Transverse colon (tissue), 4 donors: ENCODE data around the gene GPX7.

Source experiments
- EP300 ChIP-seq: sonication (generic); formaldehyde crosslinking; IDR thresholded peaks from one replicate; pipeline ENCODE4 v1.6.1; 2017; ENCODE audit warnings: antibody characterized with exemption, low read depth
- POLR2A ChIP-seq: fragments of 450-650 bp; IDR thresholded peaks from one replicate; pipeline ENCODE4 v1.6.1; 2016; ENCODE audit warnings: antibody characterized with exemption, mild to moderate bottlenecking, moderate library complexity
- POLR2AphosphoS5 ChIP-seq, 3 donors: sonication (generic); formaldehyde crosslinking; IDR thresholded peaks; one replicate each; pipeline ENCODE4 v1.6.1; 2016; ENCODE audit warnings: antibody characterized with exemption in 3 of 3
- TF ChIP-seq, protein P1 (sequence below), 5 experiments: fragments of 200-600 bp in 3 of 5; fragments of 450-650 bp in 2 of 5; sonication (generic) in 3 of 5; IDR thresholded peaks; 1 replicate in 2 of 5; 2 replicates in 3 of 5; pipeline ENCODE4 v1.5.1; 2016 to 2017; ENCODE audit warnings: antibody characterized with exemption in 5 of 5, inconsistent platforms in 3 of 5, mild to moderate bottlenecking in 2 of 5, moderate library complexity in 1 of 5

- TF ChIP-seq POLR2AphosphoS5 (IDR thresholded peaks at IDR 0.05) (no peak), POLR2A (no peak), EP300 (no peak)
- TF ChIP-seq, protein P1, sequence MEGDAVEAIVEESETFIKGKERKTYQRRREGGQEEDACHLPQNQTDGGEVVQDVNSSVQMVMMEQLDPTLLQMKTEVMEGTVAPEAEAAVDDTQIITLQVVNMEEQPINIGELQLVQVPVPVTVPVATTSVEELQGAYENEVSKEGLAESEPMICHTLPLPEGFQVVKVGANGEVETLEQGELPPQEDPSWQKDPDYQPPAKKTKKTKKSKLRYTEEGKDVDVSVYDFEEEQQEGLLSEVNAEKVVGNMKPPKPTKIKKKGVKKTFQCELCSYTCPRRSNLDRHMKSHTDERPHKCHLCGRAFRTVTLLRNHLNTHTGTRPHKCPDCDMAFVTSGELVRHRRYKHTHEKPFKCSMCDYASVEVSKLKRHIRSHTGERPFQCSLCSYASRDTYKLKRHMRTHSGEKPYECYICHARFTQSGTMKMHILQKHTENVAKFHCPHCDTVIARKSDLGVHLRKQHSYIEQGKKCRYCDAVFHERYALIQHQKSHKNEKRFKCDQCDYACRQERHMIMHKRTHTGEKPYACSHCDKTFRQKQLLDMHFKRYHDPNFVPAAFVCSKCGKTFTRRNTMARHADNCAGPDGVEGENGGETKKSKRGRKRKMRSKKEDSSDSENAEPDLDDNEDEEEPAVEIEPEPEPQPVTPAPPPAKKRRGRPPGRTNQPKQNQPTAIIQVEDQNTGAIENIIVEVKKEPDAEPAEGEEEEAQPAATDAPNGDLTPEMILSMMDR (IDR thresholded peaks at IDR 0.05) = no peak
These were observed 31.9 kb downstream of the GPX7 start for GRCh38 chr1:52634111-52634510.
